Sigmoid colon (tissue), 3 donors: ENCODE results near the gene RB1.

Experiments
- POLR2A ChIP-seq, 2 donors: fragments of 450-650 bp; IDR thresholded peaks; one replicate each; pipeline ENCODE4 v1.6.1; 2016; ENCODE audit warnings: antibody characterized with exemption in 2 of 2, mild to moderate bottlenecking in 2 of 2, moderate library complexity in 2 of 2
- TF ChIP-seq, protein P1 (sequence below), 4 experiments: fragments of 450-650 bp in 3 of 4; fragments of 200-600 bp in 1 of 4; IDR thresholded peaks; one replicate each; pipeline ENCODE4 v1.5.1; 2016 to 2019; ENCODE audit warnings: antibody characterized with exemption in 4 of 4, mild to moderate bottlenecking in 3 of 4, moderate library complexity in 2 of 4

DNA sequence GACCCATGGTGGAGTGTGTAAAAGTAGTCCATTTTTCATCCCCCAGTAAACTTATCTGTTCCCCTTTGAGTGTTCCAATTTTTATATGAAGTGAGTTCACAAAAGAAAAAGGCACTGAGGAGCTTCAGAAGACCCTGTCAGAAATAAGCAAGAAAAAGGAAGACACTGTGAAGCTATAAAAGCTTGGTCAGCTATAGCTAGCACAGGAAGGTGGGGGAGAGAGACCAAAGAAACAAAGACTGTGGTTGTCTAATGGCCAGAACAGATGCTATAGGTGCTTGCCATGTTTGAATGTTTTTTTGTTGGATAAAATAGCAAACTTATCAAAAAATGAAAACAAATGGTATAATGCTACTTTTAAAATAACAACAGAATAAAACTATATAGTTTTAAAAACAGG, 182.8 kb downstream of the RB1 start:
- TF ChIP-seq, protein P1, sequence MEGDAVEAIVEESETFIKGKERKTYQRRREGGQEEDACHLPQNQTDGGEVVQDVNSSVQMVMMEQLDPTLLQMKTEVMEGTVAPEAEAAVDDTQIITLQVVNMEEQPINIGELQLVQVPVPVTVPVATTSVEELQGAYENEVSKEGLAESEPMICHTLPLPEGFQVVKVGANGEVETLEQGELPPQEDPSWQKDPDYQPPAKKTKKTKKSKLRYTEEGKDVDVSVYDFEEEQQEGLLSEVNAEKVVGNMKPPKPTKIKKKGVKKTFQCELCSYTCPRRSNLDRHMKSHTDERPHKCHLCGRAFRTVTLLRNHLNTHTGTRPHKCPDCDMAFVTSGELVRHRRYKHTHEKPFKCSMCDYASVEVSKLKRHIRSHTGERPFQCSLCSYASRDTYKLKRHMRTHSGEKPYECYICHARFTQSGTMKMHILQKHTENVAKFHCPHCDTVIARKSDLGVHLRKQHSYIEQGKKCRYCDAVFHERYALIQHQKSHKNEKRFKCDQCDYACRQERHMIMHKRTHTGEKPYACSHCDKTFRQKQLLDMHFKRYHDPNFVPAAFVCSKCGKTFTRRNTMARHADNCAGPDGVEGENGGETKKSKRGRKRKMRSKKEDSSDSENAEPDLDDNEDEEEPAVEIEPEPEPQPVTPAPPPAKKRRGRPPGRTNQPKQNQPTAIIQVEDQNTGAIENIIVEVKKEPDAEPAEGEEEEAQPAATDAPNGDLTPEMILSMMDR (IDR thresholded peaks at IDR 0.05): no peak
- TF ChIP-seq POLR2A (IDR thresholded peaks at IDR 0.05): no peak
